Esophagus squamous epithelium (tissue), 4 donors: ENCODE data around the gene GRB7.

ENCODE experiments used
- POLR2A ChIP-seq, 4 donors: fragments of 450-650 bp; IDR thresholded peaks; one replicate each; pipeline ENCODE4 v1.6.1; 2017; ENCODE audit warnings: antibody characterized with exemption in 4 of 4, mild to moderate bottlenecking in 4 of 4, moderate library complexity in 3 of 4
- TF ChIP-seq, protein P1 (sequence below), 6 experiments: fragments of 450-650 bp in 4 of 6; fragments of 200-600 bp in 2 of 6; sonication (generic) in 2 of 6; IDR thresholded peaks; one replicate each; pipeline ENCODE4 v1.5.1; 2016 to 2019; ENCODE audit warnings: antibody characterized with exemption in 6 of 6, mild to moderate bottlenecking in 4 of 6, moderate library complexity in 4 of 6

DNA sequence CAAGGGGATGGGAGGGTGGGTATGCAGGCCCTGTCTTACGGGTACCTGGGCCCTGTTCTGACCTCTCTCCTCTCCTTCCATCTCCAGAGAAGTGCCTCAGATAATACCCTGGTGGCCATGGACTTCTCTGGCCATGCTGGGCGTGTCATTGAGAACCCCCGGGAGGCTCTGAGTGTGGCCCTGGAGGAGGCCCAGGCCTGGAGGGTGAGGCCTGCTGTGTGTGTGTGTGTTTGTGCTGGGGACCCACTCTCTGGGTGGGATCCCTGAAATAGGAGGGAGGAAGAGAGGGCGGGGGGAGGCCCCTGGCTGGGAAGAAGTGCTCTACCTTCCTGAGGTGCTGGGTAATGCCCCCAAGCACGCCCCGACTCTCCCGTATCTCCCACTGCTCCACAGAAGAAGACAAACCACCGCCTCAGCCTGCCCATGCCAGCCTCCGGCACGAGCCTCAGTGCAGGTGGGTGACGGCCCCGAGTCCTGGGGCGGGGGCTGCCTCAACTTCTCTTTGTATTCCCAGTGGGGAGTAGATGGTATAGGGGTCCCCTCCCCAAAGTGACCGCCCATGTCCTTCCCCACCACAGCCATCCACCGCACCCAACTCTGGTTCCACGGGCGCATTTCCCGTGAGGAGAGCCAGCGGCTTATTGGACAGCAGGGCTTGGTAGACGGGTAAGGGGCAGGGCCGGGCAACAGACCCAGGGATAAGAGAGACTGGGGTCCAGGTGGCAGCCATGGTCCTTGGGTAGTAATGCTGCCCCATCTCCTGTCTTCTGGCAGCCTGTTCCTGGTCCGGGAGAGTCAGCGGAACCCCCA is 7.8 kb downstream of the GRB7 start:
- no peak for TF ChIP-seq POLR2A (IDR thresholded peaks at IDR 0.05)
- TF ChIP-seq, protein P1, sequence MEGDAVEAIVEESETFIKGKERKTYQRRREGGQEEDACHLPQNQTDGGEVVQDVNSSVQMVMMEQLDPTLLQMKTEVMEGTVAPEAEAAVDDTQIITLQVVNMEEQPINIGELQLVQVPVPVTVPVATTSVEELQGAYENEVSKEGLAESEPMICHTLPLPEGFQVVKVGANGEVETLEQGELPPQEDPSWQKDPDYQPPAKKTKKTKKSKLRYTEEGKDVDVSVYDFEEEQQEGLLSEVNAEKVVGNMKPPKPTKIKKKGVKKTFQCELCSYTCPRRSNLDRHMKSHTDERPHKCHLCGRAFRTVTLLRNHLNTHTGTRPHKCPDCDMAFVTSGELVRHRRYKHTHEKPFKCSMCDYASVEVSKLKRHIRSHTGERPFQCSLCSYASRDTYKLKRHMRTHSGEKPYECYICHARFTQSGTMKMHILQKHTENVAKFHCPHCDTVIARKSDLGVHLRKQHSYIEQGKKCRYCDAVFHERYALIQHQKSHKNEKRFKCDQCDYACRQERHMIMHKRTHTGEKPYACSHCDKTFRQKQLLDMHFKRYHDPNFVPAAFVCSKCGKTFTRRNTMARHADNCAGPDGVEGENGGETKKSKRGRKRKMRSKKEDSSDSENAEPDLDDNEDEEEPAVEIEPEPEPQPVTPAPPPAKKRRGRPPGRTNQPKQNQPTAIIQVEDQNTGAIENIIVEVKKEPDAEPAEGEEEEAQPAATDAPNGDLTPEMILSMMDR (IDR thresholded peaks at IDR 0.05) = no peak
